Ovary (tissue), 3 donors: Measurements from ENCODE around the gene LRRC14B.

Experiments used
- CTCF ChIP-seq, 3 donors: fragments of 450-650 bp in 2 of 3; fragments of 200-600 bp in 1 of 3; IDR thresholded peaks; one replicate each; pipeline versions ENCODE4 v1.5.1 to v1.8.0; 2016 to 2022; ENCODE audit warnings: antibody characterized with exemption in 3 of 3, mild to moderate bottlenecking in 1 of 3
- EP300 ChIP-seq: sonication (generic); formaldehyde crosslinking; IDR thresholded peaks from one replicate; pipeline ENCODE4 v1.6.1; 2017; ENCODE audit warnings: antibody characterized with exemption
- POLR2A ChIP-seq: fragments of 450-650 bp; IDR thresholded peaks from one replicate; pipeline ENCODE4 v1.6.1; 2017; ENCODE audit warnings: antibody characterized with exemption, mild to moderate bottlenecking, moderate library complexity
- donor health status: DM: no; HTN: no; CAD: no.

- TF ChIP-seq EP300 = no peak
- no peak for TF ChIP-seq CTCF (IDR thresholded peaks at IDR 0.05)
- no peak for TF ChIP-seq POLR2A
Observed at GRCh38 chr5:169071-169727, 22.1 kb upstream of the LRRC14B start.
